SK-N-SH (cell line): ENCODE measurements around the gene PTPRF. TPM values are rescaled to one million over a fixed set of nuclear protein-coding genes. Genes with fewer than 3 reads are reported as not detected.

Experiments
- CTCF ChIA-PET: fragments of 300-600, 350-600 bp; formaldehyde crosslinking; extraction: SDS; loops from one replicate; lab custom pipeline; 2021; lab: Yijun Ruan, JAX
- POLR2A ChIA-PET: fragments of 350-600 bp; sonication (Branson Sonifier 250); formaldehyde crosslinking; extraction: SDS; loops from one replicate; lab custom pipeline; 2020; ENCODE audit warnings: antibody characterized with exemption, inconsistent platforms; lab: Yijun Ruan, JAX
- DNase-seq: peaks from one replicate; pipeline ENCODE4 v3.0.0; 2012
- H2AFZ ChIP-seq: fragments of 200-600 bp; sonication (generic); 2 replicates; pipeline ENCODE4 v1.8.1; 2016; ENCODE audit warnings: antibody characterized with exemption, mild to moderate bottlenecking, low read depth
- H3F3A ChIP-seq: fragments of 200-600 bp; sonication (generic); replicated peaks from 2 replicates; pipeline ENCODE3; 2016; ENCODE audit warnings: antibody characterized with exemption, mild to moderate bottlenecking; ENCODE audit not compliant: insufficient read depth
- H3K27ac ChIP-seq, 2 experiments: fragments of 200-500 bp in 1 of 2; fragments of 200-600 bp in 1 of 2; sonication (Bioruptor generic) in 1 of 2; sonication (generic), shearing (Covaris generic) in 1 of 2; 2 replicates each; pipeline versions ENCODE4 v1.5.1 to v1.6.1; 2014 to 2016; ENCODE audit warnings: low read depth in 2 of 2, inconsistent platforms in 1 of 2, low read length in 1 of 2, mild to moderate bottlenecking in 1 of 2, mixed read lengths in 1 of 2
- H3K27me3 ChIP-seq: fragments of 200-600 bp; sonication (generic), shearing (Covaris generic); 2 replicates; pipeline ENCODE4 v1.6.1; 2016; ENCODE audit warnings: mixed run types; ENCODE audit not compliant: insufficient read depth
- H3K36me3 ChIP-seq, 2 experiments: fragments of 200-500 bp in 1 of 2; fragments of 200-600 bp in 1 of 2; sonication (Bioruptor generic) in 1 of 2; sonication (generic) in 1 of 2; replicated peaks in 1 of 2; 2 replicates each; pipeline versions ENCODE3 to v1.5.1; 2014 to 2016; ENCODE audit warnings: low read length in 1 of 2, mild to moderate bottlenecking in 1 of 2; ENCODE audit not compliant: insufficient read depth in 2 of 2, control insufficient read depth in 1 of 2
- H3K4me1 ChIP-seq, 2 experiments: fragments of 200-500 bp in 1 of 2; fragments of 200-600 bp in 1 of 2; sonication (Bioruptor generic) in 1 of 2; sonication (generic), shearing (Covaris generic) in 1 of 2; 2 replicates each; pipeline versions ENCODE4 v1.5.1 to v1.6.1; 2014 to 2016; ENCODE audit warnings: low read depth in 1 of 2, low read length in 1 of 2, mixed run types in 1 of 2; ENCODE audit not compliant: insufficient read depth in 2 of 2, control insufficient read depth in 1 of 2
- H3K4me2 ChIP-seq: fragments of 200-600 bp; sonication (generic), shearing (Covaris generic); 2 replicates; pipeline ENCODE4 v1.6.1; 2017; ENCODE audit warnings: mixed run types
- H3K4me3 ChIP-seq, 2 experiments: fragments of 200-500 bp in 1 of 2; fragments of 200-600 bp in 1 of 2; sonication (Bioruptor generic) in 1 of 2; sonication (generic), shearing (Covaris generic) in 1 of 2; 2 replicates each; pipeline versions ENCODE4 v1.5.1 to v1.8.1; 2014 to 2016; ENCODE audit warnings: low read depth in 2 of 2, inconsistent platforms in 1 of 2, low read length in 1 of 2, mild to moderate bottlenecking in 1 of 2, mixed read lengths in 1 of 2, moderate library complexity in 1 of 2
- H3K79me2 ChIP-seq: fragments of 200-600 bp; sonication (generic); 2 replicates; pipeline ENCODE4 v1.8.1; 2017; ENCODE audit warnings: mild to moderate bottlenecking; ENCODE audit not compliant: insufficient read depth
- H3K9ac ChIP-seq: fragments of 200-600 bp; sonication (generic); 2 replicates; pipeline ENCODE4 v1.6.1; 2017; ENCODE audit warnings: mixed run types
- H3K9me2 ChIP-seq: fragments of 200-600 bp; sonication (generic); 2 replicates; pipeline ENCODE4 v1.6.1; 2017; ENCODE audit warnings: mixed run types
- H3K9me3 ChIP-seq: fragments of 200-600 bp; sonication (generic); 2 replicates; pipeline ENCODE4 v1.6.1; 2017; ENCODE audit warnings: mixed run types, mild to moderate bottlenecking, moderate library complexity
- H4K20me1 ChIP-seq: fragments of 200-600 bp; sonication (generic); 2 replicates; pipeline ENCODE4 v1.6.1; 2017; ENCODE audit warnings: mild to moderate bottlenecking, mixed run types; ENCODE audit not compliant: insufficient read depth
- EP300 ChIP-seq, 2 experiments: IDR thresholded peaks; 2 replicates each; pipeline versions ENCODE4 v1.4.0 to v1.6.1; 2012; ENCODE audit warnings: borderline replicate concordance in 1 of 2, low read depth in 1 of 2, low read length in 1 of 2
- FOSL2 ChIP-seq: IDR thresholded peaks from 2 replicates; pipeline ENCODE4 v1.4.0; 2012; ENCODE audit warnings: low read depth, mild to moderate bottlenecking, moderate library complexity, borderline replicate concordance
- FOXJ3 ChIP-seq: sonication (generic); formaldehyde crosslinking; IDR thresholded peaks from 2 replicates; pipeline ENCODE4 v1.5.1; 2020; ENCODE audit warnings: mild to moderate bottlenecking, missing genetic modification reagents
- FOXM1 ChIP-seq: IDR thresholded peaks from 2 replicates; pipeline ENCODE4 v1.4.0; 2012; ENCODE audit warnings: low read depth, mild to moderate bottlenecking
- GATA2 ChIP-seq: sonication (generic); formaldehyde crosslinking; IDR thresholded peaks from 2 replicates; pipeline ENCODE4 v1.5.0; 2020; ENCODE audit warnings: mild to moderate bottlenecking, missing genetic modification reagents
- IRF3 ChIP-seq: fragments of 150-350 bp; IDR thresholded peaks from 2 replicates; pipeline ENCODE4 v1.6.1; 2016; ENCODE audit warnings: mild to moderate bottlenecking, low read depth, low read length
- JUND ChIP-seq: IDR thresholded peaks from 2 replicates; pipeline ENCODE4 v1.4.0; 2012
- MAX ChIP-seq: IDR thresholded peaks from 2 replicates; pipeline ENCODE4 v1.4.0; 2012; ENCODE audit warnings: low read depth
- RCOR1 ChIP-seq: fragments of 150-350 bp; IDR thresholded peaks from 2 replicates; pipeline ENCODE4 v1.6.1; 2017; ENCODE audit warnings: antibody characterized with exemption, low read length
- REST ChIP-seq: IDR thresholded peaks from 2 replicates; pipeline ENCODE4 v1.6.1; 2012; ENCODE audit warnings: mild to moderate bottlenecking, low read depth, low read length, moderate library complexity
- RFX5 ChIP-seq: IDR thresholded peaks from 2 replicates; pipeline ENCODE4 v1.6.1; 2012; ENCODE audit warnings: mild to moderate bottlenecking, improper control_type of control experiment, low read length
- RXRA ChIP-seq: IDR thresholded peaks from 2 replicates; pipeline ENCODE4 v1.4.0; 2012; ENCODE audit warnings: low read depth, mild to moderate bottlenecking, borderline replicate concordance
- SIN3A ChIP-seq: IDR thresholded peaks from 2 replicates; pipeline ENCODE4 v1.6.1; 2012; ENCODE audit warnings: low read depth, mild to moderate bottlenecking, low read length, moderate library complexity, borderline replicate concordance
- SMC3 ChIP-seq: IDR thresholded peaks from 2 replicates; pipeline ENCODE4 v1.6.1; 2012; ENCODE audit warnings: low read depth, low read length, improper control_type of control experiment
- TCF12 ChIP-seq: IDR thresholded peaks from 2 replicates; pipeline ENCODE4 v1.4.0; 2012
- TEAD4 ChIP-seq: IDR thresholded peaks from 2 replicates; pipeline ENCODE4 v1.4.0; 2012; ENCODE audit warnings: mild to moderate bottlenecking, borderline replicate concordance; ENCODE audit not compliant: insufficient read depth
- USF1 ChIP-seq: IDR thresholded peaks from 2 replicates; pipeline ENCODE4 v1.4.0; 2012; ENCODE audit warnings: low read depth, borderline replicate concordance
- USF2 ChIP-seq: fragments of 150-350 bp; IDR thresholded peaks from 2 replicates; pipeline ENCODE4 v1.6.1; 2017; ENCODE audit warnings: antibody characterized with exemption, low read length, low read depth, borderline replicate concordance
- YY1 ChIP-seq: IDR thresholded peaks from 2 replicates; pipeline ENCODE4 v1.4.0; 2012; ENCODE audit warnings: low read depth, mild to moderate bottlenecking
- ZBTB33 ChIP-seq: IDR thresholded peaks from 2 replicates; pipeline ENCODE4 v1.4.0; 2012; ENCODE audit warnings: low read depth, borderline replicate concordance
- WGBS: methylation state at CpG from one replicate; pipeline ENCODE4 v1.1.6; 2017; ENCODE audit warnings: low lambda C conversion rate; 5-methylcytosine and 5-hydroxymethylcytosine counted together
- polyA plus RNA-seq, 3 experiments: library from polyadenylated mRNA; depleted of rRNA; stranded (reverse); fragments of >200 nt; gene quantifications; 2 replicates each; pipeline ENCODE4 v1.2.3, GENCODE V29; 2012

Gene PTPRF
- polyA plus RNA-seq, 1 of the 3 experiments (the other 2 are of a cell fraction), result 72.7 TPM

GRCh38 chr1:43605157-43605556 is 74.5 kb downstream of the PTPRF start:
- TF ChIP-seq GATA2 (CRISPR knock-in tag), result no peak
- TF ChIP-seq IRF3, result no peak
- no peak for TF ChIP-seq SMC3
- no peak for TF ChIP-seq USF1
- TF ChIP-seq MAX, result no peak
- TF ChIP-seq TEAD4, result no peak
- no peak for TF ChIP-seq ZBTB33
- no peak for TF ChIP-seq JUND
- TF ChIP-seq RCOR1, result no peak
- no peak for TF ChIP-seq EP300 (IDR thresholded peaks at IDR 0.05; ENCODE audit: borderline replicate concordance in 1 of 2, low read depth in 1 of 2, low read length in 1 of 2)
- TF ChIP-seq RFX5, result no peak
- no peak for TF ChIP-seq FOXJ3 (CRISPR knock-in tag)
- TF ChIP-seq FOSL2, result no peak
- TF ChIP-seq YY1, result no peak
- no peak for TF ChIP-seq FOXM1
- no peak for TF ChIP-seq TCF12
- no peak overlapping the region for H3K4me2 ChIP-seq
- peaks cover under 1 to 65% of the 10 kb centered on the region in 2 experiments for H3K36me3 ChIP-seq
- ChIA-PET CTCF (no interaction called here), POLR2A (no interaction called here)
- no peaks in the 10 kb centered on the region for H3K79me2 ChIP-seq
- no peaks in the 10 kb centered on the region for H4K20me1 ChIP-seq
- no peaks in the 10 kb centered on the region for H3K9me3 ChIP-seq
- no peaks in the 10 kb centered on the region for H3F3A ChIP-seq
- no peaks in the 10 kb centered on the region for H3K27me3 ChIP-seq
- no peaks in the 10 kb centered on the region for H3K4me1 ChIP-seq
- no peaks in the 10 kb centered on the region for H3K9me2 ChIP-seq
- H3K4me3 ChIP-seq, result no peak overlapping the region
- no peak for DNase-seq
- 94% methylated on average over 13 of the region's 18 CpGs for WGBS
- H2AFZ ChIP-seq, result no peak overlapping the region
- H3K9ac ChIP-seq, result no peak overlapping the region
- H3K27ac ChIP-seq, result no peak overlapping the region

GRCh38 chr1:43605766-43606165 is 75.1 kb downstream of the PTPRF start:
- Histone ChIP-seq H4K20me1 (no peaks in the 10 kb centered on the region), H3K4me3 (no peak overlapping the region), H3K9ac (no peak overlapping the region), H3K4me1 (no peaks in the 10 kb centered on the region), H3K4me2 (no peak overlapping the region), H3F3A (no peaks in the 10 kb centered on the region), H3K27ac (no peak overlapping the region), H3K9me3 (no peaks in the 10 kb centered on the region), H3K79me2 (no peaks in the 10 kb centered on the region), H3K36me3 (peaks cover 6 to 67% of the 10 kb centered on the region in 2 experiments), H3K9me2 (no peaks in the 10 kb centered on the region), H3K27me3 (no peaks in the 10 kb centered on the region), H2AFZ (no peak overlapping the region)
- DNase-seq, result no peak
- TF ChIP-seq RXRA, result no peak
- TF ChIP-seq REST, result no peak
- TF ChIP-seq USF2, result no peak
- no peak for TF ChIP-seq JUND
- no peak for TF ChIP-seq USF1
- no peak for TF ChIP-seq SIN3A
- 93% methylated on average over 3 of the region's 7 CpGs for WGBS
- POLR2A ChIA-PET, result no interaction called here
- CTCF ChIA-PET, result no interaction called here
